Epithelial cell of proximal tubule (primary cell): Measurements from ENCODE around the gene PRTFDC1. TPM values are rescaled to one million over a fixed set of nuclear protein-coding genes. Genes with fewer than 3 reads are reported as not detected.

Experiments
- DNase-seq: peaks from one replicate; pipeline ENCODE4 v3.0.0-alpha.2; 2011; ENCODE audit warnings: low read depth
- H3K4me3 ChIP-seq: 2 replicates; pipeline ENCODE4 v1.5.1; 2011; ENCODE audit warnings: low read depth, mild to moderate bottlenecking, low read length
- total RNA-seq: library from RNA; depleted of rRNA; stranded (reverse); fragments of >200 nt; gene quantifications from 2 replicates; pipeline ENCODE4 v1.2.3, GENCODE V29; 2015
- TF ChIP-seq, protein P1 (sequence below): conservative IDR thresholded peaks from 2 replicates; pipeline ENCODE4 v1.5.1; 2012; ENCODE audit warnings: low read depth, mild to moderate bottlenecking, low read length

The PRTFDC1 gene
- total RNA-seq, 1 donor from 2014 or later = 25.7 TPM

DNA sequence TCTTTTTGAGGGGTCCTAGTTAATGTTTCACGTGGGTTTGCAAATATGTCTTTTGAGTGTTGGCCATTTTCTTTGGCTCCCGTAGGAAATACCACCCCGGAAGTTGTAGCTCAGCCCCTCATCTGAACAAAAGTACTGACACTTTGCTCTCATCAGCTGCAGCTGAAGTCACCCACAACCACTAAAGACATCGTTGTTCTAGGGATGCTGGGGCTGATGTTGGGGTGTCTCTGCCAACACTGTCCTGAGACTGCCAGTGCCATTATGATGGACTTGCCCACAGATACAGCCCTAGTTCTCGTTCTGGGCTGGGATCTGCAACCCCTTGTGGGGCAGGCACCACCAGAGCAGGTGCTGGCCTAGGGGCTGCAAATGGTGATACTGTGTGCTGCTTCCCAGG lies 146.1 kb downstream of the PRTFDC1 start:
- no peak for DNase-seq
- TF ChIP-seq, protein P1, sequence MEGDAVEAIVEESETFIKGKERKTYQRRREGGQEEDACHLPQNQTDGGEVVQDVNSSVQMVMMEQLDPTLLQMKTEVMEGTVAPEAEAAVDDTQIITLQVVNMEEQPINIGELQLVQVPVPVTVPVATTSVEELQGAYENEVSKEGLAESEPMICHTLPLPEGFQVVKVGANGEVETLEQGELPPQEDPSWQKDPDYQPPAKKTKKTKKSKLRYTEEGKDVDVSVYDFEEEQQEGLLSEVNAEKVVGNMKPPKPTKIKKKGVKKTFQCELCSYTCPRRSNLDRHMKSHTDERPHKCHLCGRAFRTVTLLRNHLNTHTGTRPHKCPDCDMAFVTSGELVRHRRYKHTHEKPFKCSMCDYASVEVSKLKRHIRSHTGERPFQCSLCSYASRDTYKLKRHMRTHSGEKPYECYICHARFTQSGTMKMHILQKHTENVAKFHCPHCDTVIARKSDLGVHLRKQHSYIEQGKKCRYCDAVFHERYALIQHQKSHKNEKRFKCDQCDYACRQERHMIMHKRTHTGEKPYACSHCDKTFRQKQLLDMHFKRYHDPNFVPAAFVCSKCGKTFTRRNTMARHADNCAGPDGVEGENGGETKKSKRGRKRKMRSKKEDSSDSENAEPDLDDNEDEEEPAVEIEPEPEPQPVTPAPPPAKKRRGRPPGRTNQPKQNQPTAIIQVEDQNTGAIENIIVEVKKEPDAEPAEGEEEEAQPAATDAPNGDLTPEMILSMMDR = no peak
- H3K4me3 ChIP-seq = no peak overlapping the region

DNA sequence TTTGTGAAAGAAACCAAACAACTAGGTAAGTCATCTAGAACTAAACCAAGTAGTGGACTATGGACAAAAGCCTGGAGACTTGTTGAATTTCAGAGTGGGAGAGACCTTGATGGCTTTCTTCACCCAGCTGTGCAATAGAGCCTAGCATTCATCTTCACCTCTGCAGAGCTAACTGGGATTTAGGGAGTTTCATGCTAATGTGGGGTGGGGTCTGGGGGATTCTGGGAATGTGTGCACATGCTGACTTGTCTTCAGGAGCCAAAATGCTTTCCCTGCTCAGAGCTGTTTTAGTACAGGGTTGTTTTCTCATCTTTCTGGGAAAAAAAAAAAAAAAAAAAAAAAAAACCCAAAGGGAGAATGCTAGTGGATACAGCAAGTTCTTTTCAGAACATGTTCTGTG lies 147.4 kb downstream of the PRTFDC1 start:
- DNase-seq = no peak
- no peak overlapping the region for H3K4me3 ChIP-seq
- TF ChIP-seq, protein P1 = no peak

DNA sequence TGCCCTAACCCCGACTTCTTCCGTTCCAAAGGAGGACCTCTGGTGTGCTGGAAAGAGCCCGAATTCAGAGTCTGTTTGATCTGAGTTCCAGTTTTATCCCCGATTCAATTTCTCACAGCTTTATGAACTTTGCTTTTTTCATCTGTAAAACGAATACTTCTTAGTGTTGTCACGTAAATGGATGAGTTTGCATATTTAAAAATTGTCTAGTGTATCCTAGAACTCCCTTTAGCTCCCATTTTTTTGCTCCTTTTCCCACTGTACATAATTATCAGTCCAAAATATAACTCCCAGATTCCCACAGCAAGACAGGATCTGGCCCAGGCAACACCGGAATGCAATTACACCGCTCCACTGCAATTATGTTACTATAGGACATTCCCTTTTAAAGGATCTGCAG lies 148.0 kb downstream of the PRTFDC1 start:
- TF ChIP-seq, protein P1 = no peak
- no peak overlapping the region for H3K4me3 ChIP-seq
- no peak for DNase-seq

DNA sequence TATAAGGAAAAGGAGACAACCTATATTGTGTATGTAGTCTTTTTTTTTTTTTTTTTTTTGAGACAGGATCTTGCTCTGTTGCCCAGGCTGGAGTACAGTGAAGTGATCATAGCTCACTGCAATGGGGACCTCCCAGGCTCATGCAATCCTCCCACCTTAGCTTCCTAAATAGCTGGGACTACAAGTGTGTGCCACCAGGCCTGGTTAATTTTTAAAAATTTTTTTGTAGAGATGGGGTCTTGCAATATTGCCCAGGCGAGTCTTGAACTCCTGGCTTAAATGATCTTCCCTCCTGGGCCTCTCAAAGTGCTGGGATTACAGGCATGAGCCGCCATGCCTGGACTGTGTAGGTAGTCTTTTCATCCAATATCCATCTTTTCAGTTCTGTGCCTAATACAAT lies 150.0 kb downstream of the PRTFDC1 start:
- DNase-seq = no peak
- TF ChIP-seq, protein P1 = no peak
- no peak overlapping the region for H3K4me3 ChIP-seq

DNA sequence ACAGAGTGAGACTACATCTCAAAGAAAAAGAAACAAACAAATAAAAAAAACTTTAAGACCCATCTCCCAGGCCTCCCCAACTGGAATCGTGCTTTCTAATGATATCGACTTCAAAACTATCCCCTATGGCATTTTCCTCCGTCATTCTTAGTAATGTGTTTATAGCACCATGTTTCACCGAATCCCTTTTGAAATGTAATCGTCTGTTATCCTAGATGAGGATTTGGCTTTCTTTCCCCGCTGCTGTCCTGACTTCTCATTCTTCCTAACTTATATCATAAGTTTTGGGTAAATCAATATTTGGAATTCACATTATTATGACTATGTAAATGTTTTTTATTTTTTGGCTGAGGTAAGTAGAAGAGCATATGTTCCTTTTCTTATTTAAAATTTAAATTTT lies 151.5 kb downstream of the PRTFDC1 start:
- no peak overlapping the region for H3K4me3 ChIP-seq
- TF ChIP-seq, protein P1 = no peak
- DNase-seq = no peak

Other genes with a start within 250 kb of the PRTFDC1 start
- gene ARHGAP21, start 228.7 kb downstream of the PRTFDC1 start, total RNA-seq = 39.9 and 46.8 TPM in 2 replicates
- not detected in 2 replicates for gene ENKUR, start 63.6 kb upstream of the PRTFDC1 start, total RNA-seq
- gene THNSL1, start 64.0 kb upstream of the PRTFDC1 start, total RNA-seq = 0.58 and 2.4 TPM in 2 replicates
- gene GPR158, start 222.4 kb upstream of the PRTFDC1 start, total RNA-seq = not detected in 2 replicates